HepG2 (cell line): ENCODE measurements around the gene NAXD. TPM values are rescaled to one million over a fixed set of nuclear protein-coding genes. Genes with fewer than 3 reads are reported as not detected.

Experiments
- HNRNPK ChIP-seq: fragments of 200-400 bp; formaldehyde crosslinking; IDR thresholded peaks from 2 replicates; pipeline ENCODE4 v1.6.1; 2018; ENCODE audit warnings: low read length, low read depth, moderate library complexity, mild to moderate bottlenecking; ENCODE audit not compliant: poor library complexity, severe bottlenecking
- MTA1 ChIP-seq: sonication (generic); formaldehyde crosslinking; IDR thresholded peaks from 2 replicates; pipeline ENCODE4 v1.4.0; 2020; ENCODE audit warnings: missing genetic modification reagents, mild to moderate bottlenecking, borderline replicate concordance
- NR2F6 ChIP-seq, 2 experiments: IDR thresholded peaks; 2 replicates each; pipeline ENCODE4 v1.6.1; 2016; ENCODE audit warnings: antibody characterized with exemption in 1 of 2, mild to moderate bottlenecking in 1 of 2
- TAF1 ChIP-seq: sonication (generic); formaldehyde crosslinking; IDR thresholded peaks from 2 replicates; pipeline ENCODE4 v1.4.0; 2020; ENCODE audit warnings: missing genetic modification reagents
- ZC3H13 ChIP-seq: sonication (generic); formaldehyde crosslinking; IDR thresholded peaks from 2 replicates; pipeline ENCODE4 v1.8.1; 2023; ENCODE audit warnings: mild to moderate bottlenecking, missing genetic modification reagents, moderate library complexity
- ZNF343 ChIP-seq: sonication (generic); formaldehyde crosslinking; IDR thresholded peaks from 2 replicates; pipeline ENCODE4 v1.4.0; 2020; ENCODE audit warnings: mild to moderate bottlenecking, missing genetic modification reagents
- ZNF724P ChIP-seq: sonication (generic); formaldehyde crosslinking; IDR thresholded peaks from 2 replicates; pipeline ENCODE4 v1.8.0; 2022; ENCODE audit warnings: missing genetic modification reagents, borderline replicate concordance
- ZNF773 ChIP-seq: sonication (generic); formaldehyde crosslinking; IDR thresholded peaks from 2 replicates; pipeline ENCODE4 v1.4.0; 2020; ENCODE audit warnings: missing genetic modification reagents, borderline replicate concordance
- polyA plus RNA-seq, 8 experiments: library from polyadenylated mRNA; depleted of rRNA in 3 of 8; stranded (reverse) in 7 of 8; unstranded in 1 of 8; fragments of >200 nt; fragmentation: Illumina TruSeq in 4 of 8; extraction: Trizol in 4 of 8; gene quantifications; 2 replicates each; pipeline versions ENCODE4 v1.2.1 to v1.2.3, GENCODE V29; 2011 to 2016; ENCODE audit warnings: low read depth in 4 of 8, missing spikeins in 1 of 8, mixed read lengths in 1 of 8; ENCODE audit not compliant: insufficient read depth in 1 of 8
- total RNA-seq, 5 experiments: library from RNA; depleted of rRNA; stranded (reverse); fragments of >200 nt; fragmentation: Illumina TruSeq; extraction: Trizol; gene quantifications; 2 replicates each; pipeline ENCODE4 v1.2.3, GENCODE V29; 2016; ENCODE audit warnings: low read depth in 1 of 5
- TF ChIP-seq, protein P1 (sequence below): sonication (generic); formaldehyde crosslinking; IDR thresholded peaks from 2 replicates; pipeline ENCODE4 v1.4.0; 2020; ENCODE audit warnings: missing genetic modification reagents
- TF ChIP-seq, protein P2 (sequence below): sonication (generic); formaldehyde crosslinking; IDR thresholded peaks from 2 replicates; pipeline ENCODE4 v1.5.0; 2020; ENCODE audit warnings: mild to moderate bottlenecking, missing genetic modification reagents
- TF ChIP-seq, protein P3 (sequence below): sonication (generic); formaldehyde crosslinking; IDR thresholded peaks from 2 replicates; pipeline ENCODE4 v1.4.0; 2020; ENCODE audit warnings: low read depth, mild to moderate bottlenecking, missing genetic modification reagents
- TF ChIP-seq, protein P4 (sequence below): sonication (generic); formaldehyde crosslinking; IDR thresholded peaks from 2 replicates; pipeline ENCODE4 v1.4.0; 2020; ENCODE audit warnings: missing genetic modification reagents
- TF ChIP-seq, protein P5 (sequence below): sonication (generic); formaldehyde crosslinking; IDR thresholded peaks from 2 replicates; pipeline ENCODE4 v1.5.1; 2020; ENCODE audit warnings: mild to moderate bottlenecking, moderate library complexity, missing genetic modification reagents
- TF ChIP-seq, protein P6 (sequence below): sonication (generic); formaldehyde crosslinking; IDR thresholded peaks from 2 replicates; pipeline ENCODE4 v1.4.0; 2020; ENCODE audit warnings: missing genetic modification reagents

NAXD gene
- total and polyA plus RNA-seq, 2 of the 13 experiments (the other 11 are each of a cell fraction or from before 2014, with no cell fraction given) = 19.0 to 23.2 TPM

DNA sequence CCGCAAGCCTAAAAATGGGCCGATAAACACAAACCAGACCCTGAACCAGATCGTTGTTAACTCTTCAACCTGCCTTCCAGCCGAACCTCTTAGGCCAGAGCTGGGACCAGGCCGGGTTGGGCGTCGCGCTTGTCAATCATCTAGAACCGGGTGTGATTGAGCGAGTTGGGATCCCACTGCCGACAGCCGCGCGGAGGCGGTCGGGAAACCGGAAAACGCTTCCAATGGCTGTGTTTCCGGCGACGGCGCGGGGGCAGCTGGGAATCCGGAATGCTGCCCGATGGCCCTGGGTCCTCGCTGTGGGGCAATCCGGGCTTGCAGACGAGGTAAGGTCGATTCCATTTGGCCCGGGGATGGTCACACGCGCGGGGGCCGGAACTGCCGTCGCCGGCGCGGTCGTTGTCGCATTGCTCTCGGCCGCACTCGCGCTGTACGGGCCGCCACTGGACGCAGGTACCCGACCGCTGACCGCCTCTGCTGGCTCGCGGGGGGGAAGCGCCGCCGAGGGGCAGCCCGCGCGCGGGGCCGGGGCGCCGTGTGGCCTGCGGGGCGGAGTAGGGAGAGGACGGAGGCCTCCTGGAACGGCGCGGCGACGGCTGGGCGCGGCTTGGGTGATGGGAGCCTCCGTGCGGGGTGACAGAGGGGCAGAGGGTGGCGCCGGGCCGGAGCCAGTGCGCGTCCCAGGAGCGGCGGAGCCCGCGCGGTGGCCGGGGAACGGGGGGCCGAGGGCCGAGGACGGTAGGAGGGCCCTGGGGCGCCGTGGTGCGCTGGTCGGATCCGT, at the start of gene NAXD (continued):
- TF ChIP-seq, protein P1, sequence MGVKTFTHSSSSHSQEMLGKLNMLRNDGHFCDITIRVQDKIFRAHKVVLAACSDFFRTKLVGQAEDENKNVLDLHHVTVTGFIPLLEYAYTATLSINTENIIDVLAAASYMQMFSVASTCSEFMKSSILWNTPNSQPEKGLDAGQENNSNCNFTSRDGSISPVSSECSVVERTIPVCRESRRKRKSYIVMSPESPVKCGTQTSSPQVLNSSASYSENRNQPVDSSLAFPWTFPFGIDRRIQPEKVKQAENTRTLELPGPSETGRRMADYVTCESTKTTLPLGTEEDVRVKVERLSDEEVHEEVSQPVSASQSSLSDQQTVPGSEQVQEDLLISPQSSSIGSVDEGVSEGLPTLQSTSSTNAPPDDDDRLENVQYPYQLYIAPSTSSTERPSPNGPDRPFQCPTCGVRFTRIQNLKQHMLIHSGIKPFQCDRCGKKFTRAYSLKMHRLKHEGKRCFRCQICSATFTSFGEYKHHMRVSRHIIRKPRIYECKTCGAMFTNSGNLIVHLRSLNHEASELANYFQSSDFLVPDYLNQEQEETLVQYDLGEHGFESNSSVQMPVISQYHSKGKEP (CRISPR knock-in tag) = no peak
- TF ChIP-seq HNRNPK (no peak), ZNF773 (CRISPR knock-in tag) (no peak), ZNF724P (CRISPR knock-in tag) (no peak; the same call in 1 of the 2 replicates), TAF1 (CRISPR knock-in tag) (peak; percentile 91), MTA1 (CRISPR knock-in tag) (no peak), ZC3H13 (no peak), NR2F6 (IDR thresholded peaks at IDR 0.05) (no peak), NR2F6 (CRISPR knock-in tag; IDR thresholded peaks at IDR 0.05) (no peak), ZNF343 (CRISPR knock-in tag) (no peak)
- TF ChIP-seq, protein P2, sequence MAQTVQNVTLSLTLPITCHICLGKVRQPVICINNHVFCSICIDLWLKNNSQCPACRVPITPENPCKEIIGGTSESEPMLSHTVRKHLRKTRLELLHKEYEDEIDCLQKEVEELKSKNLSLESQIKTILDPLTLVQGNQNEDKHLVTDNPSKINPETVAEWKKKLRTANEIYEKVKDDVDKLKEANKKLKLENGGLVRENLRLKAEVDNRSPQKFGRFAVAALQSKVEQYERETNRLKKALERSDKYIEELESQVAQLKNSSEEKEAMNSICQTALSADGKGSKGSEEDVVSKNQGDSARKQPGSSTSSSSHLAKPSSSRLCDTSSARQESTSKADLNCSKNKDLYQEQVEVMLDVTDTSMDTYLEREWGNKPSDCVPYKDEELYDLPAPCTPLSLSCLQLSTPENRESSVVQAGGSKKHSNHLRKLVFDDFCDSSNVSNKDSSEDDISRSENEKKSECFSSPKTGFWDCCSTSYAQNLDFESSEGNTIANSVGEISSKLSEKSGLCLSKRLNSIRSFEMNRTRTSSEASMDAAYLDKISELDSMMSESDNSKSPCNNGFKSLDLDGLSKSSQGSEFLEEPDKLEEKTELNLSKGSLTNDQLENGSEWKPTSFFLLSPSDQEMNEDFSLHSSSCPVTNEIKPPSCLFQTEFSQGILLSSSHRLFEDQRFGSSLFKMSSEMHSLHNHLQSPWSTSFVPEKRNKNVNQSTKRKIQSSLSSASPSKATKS (CRISPR knock-in tag) = no peak
- TF ChIP-seq, protein P3, sequence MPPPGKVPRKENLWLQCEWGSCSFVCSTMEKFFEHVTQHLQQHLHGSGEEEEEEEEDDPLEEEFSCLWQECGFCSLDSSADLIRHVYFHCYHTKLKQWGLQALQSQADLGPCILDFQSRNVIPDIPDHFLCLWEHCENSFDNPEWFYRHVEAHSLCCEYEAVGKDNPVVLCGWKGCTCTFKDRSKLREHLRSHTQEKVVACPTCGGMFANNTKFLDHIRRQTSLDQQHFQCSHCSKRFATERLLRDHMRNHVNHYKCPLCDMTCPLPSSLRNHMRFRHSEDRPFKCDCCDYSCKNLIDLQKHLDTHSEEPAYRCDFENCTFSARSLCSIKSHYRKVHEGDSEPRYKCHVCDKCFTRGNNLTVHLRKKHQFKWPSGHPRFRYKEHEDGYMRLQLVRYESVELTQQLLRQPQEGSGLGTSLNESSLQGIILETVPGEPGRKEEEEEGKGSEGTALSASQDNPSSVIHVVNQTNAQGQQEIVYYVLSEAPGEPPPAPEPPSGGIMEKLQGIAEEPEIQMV (CRISPR knock-in tag) = no peak; the same call in 1 of the 2 replicates
- TF ChIP-seq, protein P4, sequence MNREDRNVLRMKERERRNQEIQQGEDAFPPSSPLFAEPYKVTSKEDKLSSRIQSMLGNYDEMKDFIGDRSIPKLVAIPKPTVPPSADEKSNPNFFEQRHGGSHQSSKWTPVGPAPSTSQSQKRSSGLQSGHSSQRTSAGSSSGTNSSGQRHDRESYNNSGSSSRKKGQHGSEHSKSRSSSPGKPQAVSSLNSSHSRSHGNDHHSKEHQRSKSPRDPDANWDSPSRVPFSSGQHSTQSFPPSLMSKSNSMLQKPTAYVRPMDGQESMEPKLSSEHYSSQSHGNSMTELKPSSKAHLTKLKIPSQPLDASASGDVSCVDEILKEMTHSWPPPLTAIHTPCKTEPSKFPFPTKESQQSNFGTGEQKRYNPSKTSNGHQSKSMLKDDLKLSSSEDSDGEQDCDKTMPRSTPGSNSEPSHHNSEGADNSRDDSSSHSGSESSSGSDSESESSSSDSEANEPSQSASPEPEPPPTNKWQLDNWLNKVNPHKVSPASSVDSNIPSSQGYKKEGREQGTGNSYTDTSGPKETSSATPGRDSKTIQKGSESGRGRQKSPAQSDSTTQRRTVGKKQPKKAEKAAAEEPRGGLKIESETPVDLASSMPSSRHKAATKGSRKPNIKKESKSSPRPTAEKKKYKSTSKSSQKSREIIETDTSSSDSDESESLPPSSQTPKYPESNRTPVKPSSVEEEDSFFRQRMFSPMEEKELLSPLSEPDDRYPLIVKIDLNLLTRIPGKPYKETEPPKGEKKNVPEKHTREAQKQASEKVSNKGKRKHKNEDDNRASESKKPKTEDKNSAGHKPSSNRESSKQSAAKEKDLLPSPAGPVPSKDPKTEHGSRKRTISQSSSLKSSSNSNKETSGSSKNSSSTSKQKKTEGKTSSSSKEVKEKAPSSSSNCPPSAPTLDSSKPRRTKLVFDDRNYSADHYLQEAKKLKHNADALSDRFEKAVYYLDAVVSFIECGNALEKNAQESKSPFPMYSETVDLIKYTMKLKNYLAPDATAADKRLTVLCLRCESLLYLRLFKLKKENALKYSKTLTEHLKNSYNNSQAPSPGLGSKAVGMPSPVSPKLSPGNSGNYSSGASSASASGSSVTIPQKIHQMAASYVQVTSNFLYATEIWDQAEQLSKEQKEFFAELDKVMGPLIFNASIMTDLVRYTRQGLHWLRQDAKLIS (CRISPR knock-in tag) = no peak
- TF ChIP-seq, protein P5, sequence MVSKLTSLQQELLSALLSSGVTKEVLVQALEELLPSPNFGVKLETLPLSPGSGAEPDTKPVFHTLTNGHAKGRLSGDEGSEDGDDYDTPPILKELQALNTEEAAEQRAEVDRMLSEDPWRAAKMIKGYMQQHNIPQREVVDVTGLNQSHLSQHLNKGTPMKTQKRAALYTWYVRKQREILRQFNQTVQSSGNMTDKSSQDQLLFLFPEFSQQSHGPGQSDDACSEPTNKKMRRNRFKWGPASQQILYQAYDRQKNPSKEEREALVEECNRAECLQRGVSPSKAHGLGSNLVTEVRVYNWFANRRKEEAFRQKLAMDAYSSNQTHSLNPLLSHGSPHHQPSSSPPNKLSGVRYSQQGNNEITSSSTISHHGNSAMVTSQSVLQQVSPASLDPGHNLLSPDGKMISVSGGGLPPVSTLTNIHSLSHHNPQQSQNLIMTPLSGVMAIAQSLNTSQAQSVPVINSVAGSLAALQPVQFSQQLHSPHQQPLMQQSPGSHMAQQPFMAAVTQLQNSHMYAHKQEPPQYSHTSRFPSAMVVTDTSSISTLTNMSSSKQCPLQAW (CRISPR knock-in tag) = peak; percentile 68; the same call in 1 of the 2 replicates
- TF ChIP-seq, protein P6, sequence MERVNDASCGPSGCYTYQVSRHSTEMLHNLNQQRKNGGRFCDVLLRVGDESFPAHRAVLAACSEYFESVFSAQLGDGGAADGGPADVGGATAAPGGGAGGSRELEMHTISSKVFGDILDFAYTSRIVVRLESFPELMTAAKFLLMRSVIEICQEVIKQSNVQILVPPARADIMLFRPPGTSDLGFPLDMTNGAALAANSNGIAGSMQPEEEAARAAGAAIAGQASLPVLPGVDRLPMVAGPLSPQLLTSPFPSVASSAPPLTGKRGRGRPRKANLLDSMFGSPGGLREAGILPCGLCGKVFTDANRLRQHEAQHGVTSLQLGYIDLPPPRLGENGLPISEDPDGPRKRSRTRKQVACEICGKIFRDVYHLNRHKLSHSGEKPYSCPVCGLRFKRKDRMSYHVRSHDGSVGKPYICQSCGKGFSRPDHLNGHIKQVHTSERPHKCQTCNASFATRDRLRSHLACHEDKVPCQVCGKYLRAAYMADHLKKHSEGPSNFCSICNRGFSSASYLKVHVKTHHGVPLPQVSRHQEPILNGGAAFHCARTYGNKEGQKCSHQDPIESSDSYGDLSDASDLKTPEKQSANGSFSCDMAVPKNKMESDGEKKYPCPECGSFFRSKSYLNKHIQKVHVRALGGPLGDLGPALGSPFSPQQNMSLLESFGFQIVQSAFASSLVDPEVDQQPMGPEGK (CRISPR knock-in tag) = no peak
